Hepatocyte (in vitro differentiated cells): ENCODE data around the gene DACH2.

Experiments
- CTCF ChIP-seq: fragments of 200-600 bp; sonication (generic); IDR thresholded peaks from 2 replicates; pipeline ENCODE4 v1.5.1; 2016; ENCODE audit warnings: antibody characterized with exemption, mild to moderate bottlenecking; ENCODE audit not compliant: poor library complexity
- EZH2phosphoT487 ChIP-seq: fragments of 200-600 bp; sonication (generic); IDR thresholded peaks from one replicate; pipeline ENCODE4 v1.6.1; 2018; ENCODE audit warnings: antibody characterized with exemption, mild to moderate bottlenecking, low read depth, moderate library complexity; ENCODE audit not compliant: unreplicated experiment, severe bottlenecking

- TF ChIP-seq CTCF (no peak), EZH2phosphoT487 (no peak)
These were observed 273.5 kb downstream of the DACH2 start for GRCh38 chrX:86421771-86422170.
